HepG2 (cell line): ENCODE data around the gene PAIP1. TPM values are rescaled to one million over a fixed set of nuclear protein-coding genes. Genes with fewer than 3 reads are reported as not detected.

Experiments used
- CSRNP2 ChIP-seq: sonication (generic); formaldehyde crosslinking; conservative IDR thresholded peaks from 2 replicates; pipeline ENCODE4 v1.8.0; 2022; ENCODE audit warnings: low read depth, missing genetic modification reagents
- EED ChIP-seq: sonication (generic); formaldehyde crosslinking; IDR thresholded peaks from 2 replicates; pipeline ENCODE4 v1.5.0; 2020; ENCODE audit warnings: mild to moderate bottlenecking, missing genetic modification reagents
- HNRNPH1 ChIP-seq: fragments of 200-400 bp; formaldehyde crosslinking; optimal IDR thresholded peaks from 2 replicates; pipeline ENCODE3; 2017; ENCODE audit warnings: mild to moderate bottlenecking, low read depth, low read length
- IRF1 ChIP-seq: sonication (generic); formaldehyde crosslinking; IDR thresholded peaks from 2 replicates; pipeline ENCODE4 v1.4.0; 2020; ENCODE audit warnings: low read depth, mild to moderate bottlenecking, missing genetic modification reagents
- NR2C2 ChIP-seq: sonication (generic); formaldehyde crosslinking; IDR thresholded peaks from 2 replicates; pipeline ENCODE4 v1.4.0; 2020; ENCODE audit warnings: missing genetic modification reagents, mild to moderate bottlenecking, moderate library complexity, borderline replicate concordance
- PAXIP1 ChIP-seq: sonication (generic); formaldehyde crosslinking; conservative IDR thresholded peaks from 2 replicates; pipeline ENCODE4 v1.4.0; 2020; ENCODE audit warnings: mild to moderate bottlenecking, missing genetic modification reagents, moderate library complexity
- PRDM15 ChIP-seq: sonication (generic); formaldehyde crosslinking; IDR thresholded peaks from 2 replicates; pipeline ENCODE4 v1.4.0; 2020; ENCODE audit warnings: missing genetic modification reagents
- RBAK ChIP-seq: sonication (generic); formaldehyde crosslinking; IDR thresholded peaks from 2 replicates; pipeline ENCODE4 v1.5.1; 2020; ENCODE audit warnings: mild to moderate bottlenecking, missing genetic modification reagents
- SKI ChIP-seq: fragments of 450-650 bp; IDR thresholded peaks from one replicate; pipeline ENCODE4 v1.6.1; 2018; ENCODE audit warnings: mild to moderate bottlenecking; ENCODE audit not compliant: partially characterized antibody
- SSRP1 ChIP-seq: IDR thresholded peaks from 2 replicates; pipeline ENCODE4 v1.6.1; 2016; ENCODE audit warnings: control low read depth
- TEAD3 ChIP-seq: optimal IDR thresholded peaks from 2 replicates; pipeline ENCODE3; 2016; ENCODE audit warnings: borderline replicate concordance
- THAP8 ChIP-seq: sonication (generic); formaldehyde crosslinking; IDR thresholded peaks from 2 replicates; pipeline ENCODE4 v1.5.1; 2020; ENCODE audit warnings: missing genetic modification reagents, mild to moderate bottlenecking, borderline replicate concordance
- U2AF2 ChIP-seq: fragments of 200-400 bp; formaldehyde crosslinking; IDR thresholded peaks from 2 replicates; pipeline ENCODE4 v1.6.1; 2017; ENCODE audit warnings: low read depth, mild to moderate bottlenecking, low read length
- ZNF335 ChIP-seq: sonication (generic); formaldehyde crosslinking; IDR thresholded peaks from 2 replicates; pipeline ENCODE4 v1.4.0; 2020; ENCODE audit warnings: missing genetic modification reagents
- ZNF512 ChIP-seq: sonication (generic); formaldehyde crosslinking; IDR thresholded peaks from 2 replicates; pipeline ENCODE4 v1.4.0; 2020; ENCODE audit warnings: mild to moderate bottlenecking, missing genetic modification reagents
- ZNF772 ChIP-seq: sonication (generic); formaldehyde crosslinking; IDR thresholded peaks from 2 replicates; pipeline ENCODE4 v1.5.0; 2020; ENCODE audit warnings: mild to moderate bottlenecking, missing genetic modification reagents
- ZZZ3 ChIP-seq: sonication (generic); formaldehyde crosslinking; IDR thresholded peaks from 2 replicates; pipeline ENCODE4 v1.4.0; 2020; ENCODE audit warnings: missing genetic modification reagents, mild to moderate bottlenecking, borderline replicate concordance
- polyA plus RNA-seq, 8 experiments: library from polyadenylated mRNA; depleted of rRNA in 3 of 8; stranded (reverse) in 7 of 8; unstranded in 1 of 8; fragments of >200 nt; fragmentation: Illumina TruSeq in 4 of 8; extraction: Trizol in 4 of 8; gene quantifications; 2 replicates each; pipeline versions ENCODE4 v1.2.1 to v1.2.3, GENCODE V29; 2011 to 2016; ENCODE audit warnings: low read depth in 4 of 8, missing spikeins in 1 of 8, mixed read lengths in 1 of 8; ENCODE audit not compliant: insufficient read depth in 1 of 8
- total RNA-seq, 5 experiments: library from RNA; depleted of rRNA; stranded (reverse); fragments of >200 nt; fragmentation: Illumina TruSeq; extraction: Trizol; gene quantifications; 2 replicates each; pipeline ENCODE4 v1.2.3, GENCODE V29; 2016; ENCODE audit warnings: low read depth in 1 of 5

Gene PAIP1
- total and polyA plus RNA-seq, 2 of the 13 experiments (the other 11 are each of a cell fraction or from before 2014, with no cell fraction given): 96.6 to 116 TPM

- TF ChIP-seq IRF1 (CRISPR knock-in tag) (0 out of 2 replicates have a peak, but pooled peaks have one; percentile 37), PRDM15 (CRISPR knock-in tag) (no peak), PAXIP1 (CRISPR knock-in tag) (no peak), ZNF335 (CRISPR knock-in tag) (0 out of 2 replicates have a peak, but pooled peaks have one; percentile 31), SSRP1 (CRISPR knock-in tag) (no peak), SKI (no peak), ZNF772 (no peak; the same call in 1 of the 2 replicates), TEAD3 (CRISPR knock-in tag) (peak; percentile 35), EED (CRISPR knock-in tag) (no peak), ZNF512 (CRISPR knock-in tag) (no peak), NR2C2 (CRISPR knock-in tag) (no peak; the same call in 1 of the 2 replicates), HNRNPH1 (no peak), ZZZ3 (CRISPR knock-in tag) (no peak), U2AF2 (no peak), THAP8 (CRISPR knock-in tag) (no peak), RBAK (CRISPR knock-in tag) (no peak), CSRNP2 (CRISPR knock-in tag) (no peak)
Observed at GRCh38 chr5:43555895-43556606, 826 bp downstream of the PAIP1 start (continued).
